Kidney (tissue), 14 donors: ENCODE results near the gene AFF3. TPM values are rescaled to one million over a fixed set of nuclear protein-coding genes. Genes with fewer than 3 reads are reported as not detected.

Source experiments
- DNase-seq, 5 donors: peaks; one replicate each; pipeline ENCODE4 v3.0.0-alpha.2; 2013 to 2020
- FAIRE-seq: peaks from 2 replicates; lab custom pipeline; 2012; peaks lifted over from hg19 to GRCh38; lab: Jason Lieb, UNC
- H3K27ac ChIP-seq, 2 donors: one replicate each; pipeline ENCODE4 v1.7.0; 2013; ENCODE audit warnings: low read depth in 2 of 2, low read length in 2 of 2, inconsistent platforms in 1 of 2
- H3K27me3 ChIP-seq: one replicate; pipeline ENCODE4 v1.7.1; 2013; ENCODE audit warnings: low read length, inconsistent platforms; ENCODE audit not compliant: control insufficient read depth, insufficient read depth
- H3K36me3 ChIP-seq, 3 donors: one replicate each; pipeline versions ENCODE4 v1.7.0 to v1.7.1; 2013; ENCODE audit warnings: low read length in 3 of 3, control low read depth in 1 of 3, inconsistent platforms in 1 of 3; ENCODE audit not compliant: insufficient read depth in 3 of 3, control insufficient read depth in 2 of 3
- H3K4me1 ChIP-seq, 3 donors: one replicate each; pipeline versions ENCODE4 v1.7.0 to v1.7.1; 2013; ENCODE audit warnings: low read length in 3 of 3, inconsistent platforms in 1 of 3, low read depth in 1 of 3; ENCODE audit not compliant: control insufficient read depth in 2 of 3, insufficient read depth in 2 of 3
- H3K4me3 ChIP-seq, 3 donors: one replicate each; pipeline versions ENCODE4 v1.7.0 to v1.8.1; 2013; ENCODE audit warnings: low read length in 3 of 3, control low read depth in 1 of 3, inconsistent platforms in 1 of 3
- H3K9ac ChIP-seq, 3 donors: one replicate each; pipeline versions ENCODE4 v1.7.0 to v1.7.1; 2013; ENCODE audit warnings: low read length in 3 of 3, control low read depth in 1 of 3, inconsistent platforms in 1 of 3
- H3K9me3 ChIP-seq, 3 donors: one replicate each; pipeline versions ENCODE4 v1.7.0 to v1.7.1; 2013; ENCODE audit warnings: low read length in 3 of 3, control low read depth in 1 of 3, inconsistent platforms in 1 of 3; ENCODE audit not compliant: control insufficient read depth in 2 of 3, insufficient read depth in 1 of 3
- CTCF ChIP-seq: IDR thresholded peaks from 3 replicates; pipeline ENCODE4 v1.5.1; 2012; ENCODE audit warnings: mild to moderate bottlenecking, moderate library complexity, borderline replicate concordance; ENCODE audit not compliant: insufficient read depth; ENCODE audit errors: extremely low read depth
- intact Hi-C: fragments of 100-400 bp; cut with DNase I; formaldehyde crosslinking; loops from one replicate; pipeline ENCODE4 v1.11.1; 2022
- polyA plus RNA-seq: library from polyadenylated mRNA; stranded (reverse); fragments of 350-450 nt; fragmentation: Illumina TruSeq; extraction: RNeasy Lipid Tissue Mini Kit (QIAGEN cat#74804); gene quantifications from one replicate; pipeline ENCODE4 v1.2.3, GENCODE V29; 2014; ENCODE audit warnings: low read depth, low replicate concordance; ENCODE audit not compliant: insufficient read depth
- total RNA-seq: library from RNA; stranded (reverse); fragmentation: NEBNext Ultra II Directional; extraction: Animal tissue kit (Norgen Biotek cat#: 25700); gene quantifications from one replicate; pipeline ENCODE4 v1.2.1, GENCODE V29; 2021
- donor health status: control.
- donor health status: control.
- donor health status: control.
- donor health status: control.
- donor health status: control.
- donor health status: DM: yes; HTN: yes; CAD: no.
- donor health status: Normal renal cell carcinoma (clear cell type).

AFF3 gene
- total and polyA plus RNA-seq, 2 donors from 2014 or later: 0.65 to 11.0 TPM

DNA sequence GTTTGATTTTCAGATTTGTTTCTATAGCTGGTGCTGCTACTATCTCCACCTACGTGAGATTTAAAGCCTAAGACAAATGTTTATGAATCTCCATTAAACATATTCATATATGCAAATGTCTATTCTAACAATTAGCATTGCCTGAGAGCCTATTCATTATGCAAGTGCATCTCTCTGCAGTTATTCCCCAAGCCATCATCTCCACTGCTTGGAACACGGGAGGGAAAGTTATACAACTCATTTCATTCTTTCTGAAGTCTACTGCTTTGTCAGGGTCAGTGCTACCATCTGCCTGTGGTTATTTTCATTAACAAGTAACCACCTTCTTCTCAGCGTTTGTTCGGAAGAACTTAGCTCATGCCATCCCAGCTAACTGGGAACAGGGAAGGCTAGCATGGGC is 463.8 kb downstream of the AFF3 start:
- H3K9me3 ChIP-seq: no peaks in the 10 kb centered on the region
- no peaks in the 10 kb centered on the region for H3K27me3 ChIP-seq
- no peak overlapping the region for H3K27ac ChIP-seq
- DNase-seq (no peak), FAIRE-seq (no peak)
- H3K36me3 ChIP-seq: no peaks in the 10 kb centered on the region
- TF ChIP-seq CTCF: no peak
- no peak overlapping the region for H3K9ac ChIP-seq
- no peaks in the 10 kb centered on the region for H3K4me1 ChIP-seq
- H3K4me3 ChIP-seq: no peak overlapping the region
- intact Hi-C loops: no loop called here

- Histone ChIP-seq H3K9me3 (no peaks in the 10 kb centered on the region), H3K4me1 (no peaks in the 10 kb centered on the region), H3K27me3 (no peaks in the 10 kb centered on the region), H3K27ac (no peak overlapping the region), H3K36me3 (no peaks in the 10 kb centered on the region), H3K4me3 (no peak overlapping the region), H3K9ac (no peak overlapping the region)
- no peak for TF ChIP-seq CTCF
- DNase-seq (no peak), FAIRE-seq (no peak)
- intact Hi-C loops: no loop called here
Observed at GRCh38 chr2:99677814-99678213, 464.6 kb downstream of the AFF3 start.

- Histone ChIP-seq H3K4me3 (no peak overlapping the region), H3K36me3 (no peaks in the 10 kb centered on the region), H3K4me1 (no peaks in the 10 kb centered on the region), H3K27me3 (no peaks in the 10 kb centered on the region), H3K9me3 (no peaks in the 10 kb centered on the region), H3K27ac (no peak overlapping the region), H3K9ac (no peak overlapping the region)
- TF ChIP-seq CTCF: no peak
- no peak for DNase-seq
- intact Hi-C loops: no loop called here
- no peak for FAIRE-seq
Observed at GRCh38 chr2:99675130-99675661, 467.2 kb downstream of the AFF3 start.

GRCh38 chr2:99674090-99674489 is 468.3 kb downstream of the AFF3 start:
- H3K9ac ChIP-seq: no peak overlapping the region
- intact Hi-C loops: no loop called here
- H3K36me3 ChIP-seq: no peaks in the 10 kb centered on the region
- no peaks in the 10 kb centered on the region for H3K27me3 ChIP-seq
- TF ChIP-seq CTCF: no peak
- H3K9me3 ChIP-seq: peaks cover 0 to 4% (median 0%) of the 10 kb centered on the region in 3 donors
- DNase-seq (peak in 2 of 5 donors; percentile 41 to 43), FAIRE-seq (no peak)
- no peaks in the 10 kb centered on the region for H3K4me1 ChIP-seq
- H3K4me3 ChIP-seq: no peak overlapping the region
- no peak overlapping the region for H3K27ac ChIP-seq
